GM19372 (cell line): ENCODE results near the gene SLC34A2.

ENCODE experiments used
- ATAC-seq: cut with Tn5 transposase; IDR thresholded peaks from one replicate; pipeline ENCODE4 v1.9.1; 2021; ENCODE audit warnings: mild to moderate bottlenecking, low read depth, moderate library complexity; ENCODE audit not compliant: unreplicated experiment

SLC34A2 gene

DNA sequence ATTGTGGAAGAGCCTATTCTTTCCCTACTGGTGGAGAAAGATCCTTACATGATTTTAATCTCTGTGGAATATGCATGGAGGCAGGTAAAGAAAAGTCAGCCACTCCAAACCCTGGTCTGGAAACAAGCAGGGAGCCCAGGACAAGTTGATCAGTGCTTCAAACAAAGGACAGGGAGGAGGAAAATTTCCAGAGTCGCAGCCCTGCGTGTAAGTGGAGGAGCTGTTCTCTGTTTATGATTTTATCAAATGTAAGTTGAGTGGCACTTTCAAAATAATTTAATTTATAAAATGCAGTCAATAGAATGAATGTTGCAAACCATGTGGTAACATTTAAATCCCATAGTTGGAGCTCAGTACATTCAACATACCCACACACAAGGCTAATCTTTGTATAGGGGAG is 57.0 kb downstream of the SLC34A2 start:
- ATAC-seq = no peak

DNA sequence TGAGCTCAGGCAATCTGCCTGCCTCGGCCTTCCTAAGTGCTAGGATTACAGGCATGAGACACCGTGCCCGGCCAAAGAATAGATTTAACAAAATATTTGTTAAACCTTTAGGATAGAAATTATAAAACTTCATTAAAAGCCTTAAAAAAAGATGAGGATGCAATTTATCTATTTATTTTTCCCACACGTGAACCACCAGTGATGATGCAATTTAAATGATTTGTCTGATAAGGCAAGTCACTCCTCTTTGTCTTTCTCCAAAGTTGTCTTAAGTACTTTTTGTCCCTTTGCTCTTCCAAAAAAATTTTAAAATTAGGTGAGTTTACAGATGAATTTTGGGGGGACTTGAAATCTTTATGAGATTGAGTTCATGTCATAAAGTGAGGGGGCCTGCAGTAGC is 58.2 kb downstream of the SLC34A2 start:
- ATAC-seq = no peak

DNA sequence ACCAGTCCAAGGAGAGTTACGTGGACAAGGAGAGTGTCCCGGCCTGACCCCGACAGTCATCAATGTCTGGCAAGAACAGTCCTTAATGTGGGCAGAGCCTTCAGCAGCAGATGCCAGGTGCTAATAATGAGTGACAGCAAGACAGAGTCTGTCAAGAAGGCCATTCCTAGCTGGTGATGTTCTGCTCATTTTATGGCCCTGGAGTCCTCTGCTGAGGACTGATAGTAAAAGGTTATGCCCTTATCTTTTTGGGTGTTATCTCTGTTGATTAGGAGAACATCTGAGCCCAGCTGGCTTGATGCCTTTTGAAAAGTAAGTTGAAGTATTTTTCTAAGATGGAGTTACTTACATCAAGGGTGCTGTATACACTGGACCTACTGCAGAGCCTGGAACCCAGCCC is 67.3 kb downstream of the SLC34A2 start:
- ATAC-seq = no peak

DNA sequence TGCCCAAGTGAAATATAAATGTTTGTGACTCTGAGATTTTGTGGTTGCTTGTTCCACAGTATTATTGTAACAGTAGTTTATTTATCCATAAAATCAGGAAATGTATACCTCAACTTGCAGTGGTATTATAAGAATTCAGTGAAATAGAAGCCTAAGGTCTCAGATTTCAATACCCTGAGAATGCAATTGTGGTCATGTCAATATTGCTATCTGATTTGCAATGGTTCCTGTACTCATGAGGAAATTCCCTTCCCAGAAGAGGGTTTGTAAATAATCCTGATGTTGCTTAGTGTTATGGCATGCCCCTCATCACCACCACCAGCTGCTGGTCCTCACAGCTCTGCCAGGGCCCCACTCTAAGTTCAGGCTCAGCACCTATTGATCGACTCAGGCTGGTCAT is 67.8 kb downstream of the SLC34A2 start:
- no peak for ATAC-seq

DNA sequence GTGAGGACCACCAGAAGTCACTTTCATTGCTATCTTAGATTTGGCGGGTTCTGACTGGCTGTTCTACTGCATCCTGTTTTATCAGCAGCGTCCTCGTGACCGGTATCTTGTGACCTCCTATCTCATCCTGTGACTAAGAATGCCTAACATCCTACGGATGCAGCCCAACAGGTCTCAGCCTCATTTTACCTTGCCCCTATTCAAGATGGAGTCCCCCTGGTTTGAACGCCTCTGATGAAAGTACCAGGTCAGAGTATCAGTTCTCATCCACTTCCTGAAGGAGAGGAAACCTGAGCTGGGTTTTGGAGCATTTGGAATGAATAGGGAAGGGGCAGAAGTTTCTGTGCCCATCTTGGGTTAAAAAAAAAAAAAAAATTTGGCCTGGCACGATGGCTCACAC is 70.2 kb downstream of the SLC34A2 start:
- no peak for ATAC-seq

DNA sequence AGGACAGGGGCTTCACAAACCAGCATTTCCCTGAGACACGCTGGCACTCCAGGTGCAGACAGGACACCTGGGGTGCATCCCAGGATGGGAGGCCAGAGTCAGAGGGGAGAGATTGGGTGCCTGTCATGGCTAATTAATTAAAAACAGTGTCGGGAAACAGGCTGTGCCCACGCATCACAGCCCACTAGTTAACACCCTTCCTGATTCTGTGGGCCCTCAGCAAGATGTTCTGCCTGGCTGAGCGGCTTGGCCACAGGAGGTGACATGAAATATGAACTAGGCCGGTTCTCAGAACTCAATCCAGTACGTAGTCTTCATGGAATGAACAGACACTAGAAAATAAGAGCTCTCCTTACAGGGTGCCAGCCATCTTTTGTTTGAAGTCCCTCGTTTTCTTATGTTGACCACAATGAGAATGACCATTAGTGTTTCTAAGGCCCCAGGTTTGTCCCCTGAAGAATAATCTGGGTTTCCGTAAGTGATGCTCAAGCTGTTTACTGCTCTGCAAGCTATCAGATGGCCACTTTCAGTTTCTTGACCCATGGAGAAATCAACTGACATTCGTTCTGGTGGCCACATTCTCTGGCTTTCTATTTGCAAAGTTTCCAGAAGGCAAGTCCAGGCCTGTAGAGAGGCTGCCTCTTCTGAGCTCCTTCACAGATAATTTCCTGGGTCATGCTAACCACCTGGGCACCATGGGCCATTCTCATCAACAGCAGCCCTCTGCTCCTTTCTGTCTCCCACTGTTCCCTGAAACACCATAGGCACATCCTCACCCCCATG is 72.3 kb downstream of the SLC34A2 start:
- peak; percentile 77 for ATAC-seq
